ENCODE measurements around the gene ST6GAL2. TPM values are rescaled to one million over a fixed set of nuclear protein-coding genes. Genes with fewer than 3 reads are reported as not detected.

The ST6GAL2 gene
- total and polyA plus RNA-seq, 2 of the 8 experiments (the other 6 are each of a cell fraction or from before 2014, with no cell fraction given), result 2.7 to 17.5 TPM

GRCh38 chr2:106816974-106817373, 69.0 kb downstream of the ST6GAL2 start:
- Histone ChIP-seq H3K9ac (replicated peaks in 1 of 4; ENCODE audit: extremely low read depth in 1 of 4, low read depth in 3 of 4, low read length in 3 of 4) (no peak overlapping the region), H4K8ac (ENCODE audit: extremely low read depth, insufficient read depth, low read length) (no peak overlapping the region), H2AK5ac (ENCODE audit: low read depth, low read length) (no peak overlapping the region), H3K4ac (replicated peaks; ENCODE audit: insufficient read length, low read depth, low read length) (no peak overlapping the region), H4K5ac (ENCODE audit: insufficient read length, low read depth, low read length) (no peak overlapping the region), H2BK12ac (ENCODE audit: low read depth, low read length) (no peak overlapping the region), H2AFZ (ENCODE audit: low read length) (no peak overlapping the region), H3K4me1 (replicated peaks in 1 of 4; ENCODE audit: control insufficient read depth in 3 of 4, insufficient read depth in 4 of 4, low read length in 3 of 4) (no peaks in the 10 kb centered on the region), H3K14ac (ENCODE audit: insufficient read length) (no peak overlapping the region), H3K27me3 (replicated peaks in 1 of 4; ENCODE audit: control insufficient read depth in 3 of 4, extremely low read depth in 1 of 4, insufficient read depth in 3 of 4, low read length in 3 of 4) (no peaks in the 10 kb centered on the region), H3K23ac (ENCODE audit: insufficient read length) (no peak overlapping the region), H4K20me1 (replicated peaks in 1 of 2; ENCODE audit: control insufficient read depth in 1 of 2, insufficient read depth in 2 of 2, low read length in 2 of 2) (no peaks in the 10 kb centered on the region), H3K18ac (ENCODE audit: extremely low read depth, low read length) (no peak overlapping the region), H2BK20ac (ENCODE audit: low read length) (no peak overlapping the region), H3K36me3 (ENCODE audit: control insufficient read depth in 2 of 4, insufficient read depth in 4 of 4, low read length in 3 of 4) (no peaks in the 10 kb centered on the region), H4K91ac (replicated peaks; ENCODE audit: insufficient read length, low read length) (no peak overlapping the region), H3K27ac (ENCODE audit: low read depth, low read length) (no peak overlapping the region), H3K79me1 (ENCODE audit: low read depth, low read length) (no peaks in the 10 kb centered on the region), H3K79me2 (ENCODE audit: control insufficient read depth in 1 of 2, insufficient read depth in 2 of 2, low read length in 2 of 2) (no peaks in the 10 kb centered on the region), H3K9me3 (ENCODE audit: insufficient read depth in 2 of 2, low read depth in 1 of 2, low read length in 1 of 2) (no peaks in the 10 kb centered on the region), H3K56ac (replicated peaks; ENCODE audit: insufficient read length, low read depth, low read length) (no peak overlapping the region), H3K4me2 (ENCODE audit: insufficient read depth in 1 of 2, low read depth in 2 of 2, low read length in 2 of 2) (no peak overlapping the region), H2BK120ac (replicated peaks; ENCODE audit: low read depth, low read length) (no peak overlapping the region), H3K23me2 (ENCODE audit: low read depth, low read length) (no peaks in the 10 kb centered on the region), H2BK5ac (ENCODE audit: low read depth, low read length) (no peak overlapping the region), H2BK15ac (ENCODE audit: low read length) (no peak overlapping the region), H3K4me3 (ENCODE audit: extremely low read depth in 1 of 4, insufficient read depth in 2 of 4, low read depth in 3 of 4, low read length in 4 of 4) (no peak overlapping the region)
- no peak for DNase-seq (ENCODE audit: low read depth in 1 of 2, low spot score in 2 of 2)
- POLR2A ChIA-PET (ENCODE audit: partially characterized antibody), result no interaction called here
- 79% methylated on average over 4 of the region's 4 CpGs; no CpG with 5 or more reads in 1 of the 2 experiments for WGBS, 2 experiments (ENCODE audit: extremely low coverage in 1 of 2, insufficient coverage in 1 of 2, insufficient read length in 1 of 2, insufficient replicate concordance in 2 of 2, low coverage in 1 of 2, low lambda C conversion rate in 2 of 2, missing lambda C conversion rate in 1 of 2)
- no peak for FAIRE-seq
- CTCF ChIA-PET (ENCODE audit: partially characterized antibody), result no interaction called here
- TF ChIP-seq, protein P1, sequence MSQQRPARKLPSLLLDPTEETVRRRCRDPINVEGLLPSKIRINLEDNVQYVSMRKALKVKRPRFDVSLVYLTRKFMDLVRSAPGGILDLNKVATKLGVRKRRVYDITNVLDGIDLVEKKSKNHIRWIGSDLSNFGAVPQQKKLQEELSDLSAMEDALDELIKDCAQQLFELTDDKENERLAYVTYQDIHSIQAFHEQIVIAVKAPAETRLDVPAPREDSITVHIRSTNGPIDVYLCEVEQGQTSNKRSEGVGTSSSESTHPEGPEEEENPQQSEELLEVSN (IDR thresholded peaks at IDR 0.05), result no peak

All from H1 (cell line).